Measurements from ENCODE around the gene BORCS6.
A peak's percentile ranks its signal among the peaks of the same experiment; 100 is the strongest.

The BORCS6 gene

GRCh38 chr17:8161289-8162232 lies 28.4 kb downstream of the BORCS6 start:
- no peaks in the 10 kb centered on the region for H4K20me1 ChIP-seq (ENCODE audit: insufficient read depth)
- H3K79me2 ChIP-seq (ENCODE audit: insufficient read depth, low read depth), result no peaks in the 10 kb centered on the region
- peak overlapping the region; percentile 29; the same call in 1 of the 2 replicates for H3K4me2 ChIP-seq
- H2AFZ ChIP-seq (ENCODE audit: low read depth), result no peak overlapping the region
- TF ChIP-seq, protein P1, sequence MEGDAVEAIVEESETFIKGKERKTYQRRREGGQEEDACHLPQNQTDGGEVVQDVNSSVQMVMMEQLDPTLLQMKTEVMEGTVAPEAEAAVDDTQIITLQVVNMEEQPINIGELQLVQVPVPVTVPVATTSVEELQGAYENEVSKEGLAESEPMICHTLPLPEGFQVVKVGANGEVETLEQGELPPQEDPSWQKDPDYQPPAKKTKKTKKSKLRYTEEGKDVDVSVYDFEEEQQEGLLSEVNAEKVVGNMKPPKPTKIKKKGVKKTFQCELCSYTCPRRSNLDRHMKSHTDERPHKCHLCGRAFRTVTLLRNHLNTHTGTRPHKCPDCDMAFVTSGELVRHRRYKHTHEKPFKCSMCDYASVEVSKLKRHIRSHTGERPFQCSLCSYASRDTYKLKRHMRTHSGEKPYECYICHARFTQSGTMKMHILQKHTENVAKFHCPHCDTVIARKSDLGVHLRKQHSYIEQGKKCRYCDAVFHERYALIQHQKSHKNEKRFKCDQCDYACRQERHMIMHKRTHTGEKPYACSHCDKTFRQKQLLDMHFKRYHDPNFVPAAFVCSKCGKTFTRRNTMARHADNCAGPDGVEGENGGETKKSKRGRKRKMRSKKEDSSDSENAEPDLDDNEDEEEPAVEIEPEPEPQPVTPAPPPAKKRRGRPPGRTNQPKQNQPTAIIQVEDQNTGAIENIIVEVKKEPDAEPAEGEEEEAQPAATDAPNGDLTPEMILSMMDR (conservative IDR thresholded peaks at IDR 0.05; ENCODE audit: low read depth, low read length), result no peak
- H3K27me3 ChIP-seq (ENCODE audit: insufficient read depth, low read depth), result no peaks in the 10 kb centered on the region
- peak overlapping the region; percentile 64; the same call in 1 of the 2 replicates for H3K9ac ChIP-seq
- no peak overlapping the region for H3K27ac ChIP-seq
- H3K4me3 ChIP-seq (IDR thresholded peaks at IDR 0.05; ENCODE audit: insufficient read depth, low read depth, low read length), result no peak overlapping the region
- no peaks in the 10 kb centered on the region for H3K4me1 ChIP-seq (ENCODE audit: low read depth, poor library complexity, severe bottlenecking)
- no peaks in the 10 kb centered on the region for H3K36me3 ChIP-seq (ENCODE audit: insufficient read depth)

- Histone ChIP-seq H3K9ac (no peak overlapping the region), H3K79me2 (ENCODE audit: insufficient read depth, low read depth) (no peaks in the 10 kb centered on the region), H3K27ac (no peak overlapping the region), H3K4me2 (no peak overlapping the region), H3K36me3 (ENCODE audit: insufficient read depth) (no peaks in the 10 kb centered on the region), H2AFZ (ENCODE audit: low read depth) (no peak overlapping the region), H3K4me3 (IDR thresholded peaks at IDR 0.05; ENCODE audit: insufficient read depth, low read depth, low read length) (no peak overlapping the region), H3K4me1 (ENCODE audit: low read depth, poor library complexity, severe bottlenecking) (no peaks in the 10 kb centered on the region), H3K27me3 (ENCODE audit: insufficient read depth, low read depth) (no peaks in the 10 kb centered on the region), H4K20me1 (ENCODE audit: insufficient read depth) (no peaks in the 10 kb centered on the region)
- TF ChIP-seq, protein P1 (conservative IDR thresholded peaks at IDR 0.05; ENCODE audit: low read depth, low read length), result no peak
Measured at GRCh38 chr17:8160741-8161221, 29.2 kb downstream of the BORCS6 start.

DNA sequence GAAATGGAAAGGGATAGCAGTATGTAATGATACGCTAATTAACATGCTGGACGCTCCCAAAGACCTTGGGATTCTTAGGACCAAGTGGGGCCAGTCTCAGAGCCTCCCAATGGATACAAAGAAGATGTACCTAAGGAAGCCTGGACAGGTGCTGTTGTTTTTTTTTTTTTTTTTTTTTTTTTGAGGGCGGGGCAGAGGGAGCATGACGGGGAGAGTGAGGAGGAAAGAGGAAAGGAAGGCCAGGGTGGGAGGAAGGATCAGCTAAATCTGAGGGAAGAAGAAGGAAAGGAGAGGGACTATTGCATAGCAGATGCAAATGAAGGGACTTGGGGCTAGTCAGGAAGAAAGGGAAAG lies 29.8 kb downstream of the BORCS6 start:
- Histone ChIP-seq H3K79me2 (ENCODE audit: insufficient read depth, low read depth) (no peaks in the 10 kb centered on the region), H3K36me3 (ENCODE audit: insufficient read depth) (no peaks in the 10 kb centered on the region), H2AFZ (ENCODE audit: low read depth) (no peak overlapping the region), H3K4me3 (IDR thresholded peaks at IDR 0.05; ENCODE audit: insufficient read depth, low read depth, low read length) (no peak overlapping the region), H3K4me2 (no peak overlapping the region), H3K9ac (no peak overlapping the region), H3K27ac (no peak overlapping the region), H3K4me1 (ENCODE audit: low read depth, poor library complexity, severe bottlenecking) (no peaks in the 10 kb centered on the region), H3K27me3 (ENCODE audit: insufficient read depth, low read depth) (no peaks in the 10 kb centered on the region), H4K20me1 (ENCODE audit: insufficient read depth) (no peaks in the 10 kb centered on the region)
- TF ChIP-seq, protein P1 (conservative IDR thresholded peaks at IDR 0.05; ENCODE audit: low read depth, low read length), result no peak

- Histone ChIP-seq H3K4me3 (IDR thresholded peaks at IDR 0.05; ENCODE audit: insufficient read depth, low read depth, low read length) (no peak overlapping the region), H3K27me3 (ENCODE audit: insufficient read depth, low read depth) (no peaks in the 10 kb centered on the region), H2AFZ (ENCODE audit: low read depth) (no peak overlapping the region), H4K20me1 (ENCODE audit: insufficient read depth) (no peaks in the 10 kb centered on the region), H3K4me1 (ENCODE audit: low read depth, poor library complexity, severe bottlenecking) (no peaks in the 10 kb centered on the region), H3K27ac (no peak overlapping the region), H3K9ac (no peak overlapping the region), H3K4me2 (no peak overlapping the region), H3K79me2 (ENCODE audit: insufficient read depth, low read depth) (no peaks in the 10 kb centered on the region), H3K36me3 (ENCODE audit: insufficient read depth) (no peaks in the 10 kb centered on the region)
- TF ChIP-seq, protein P1 (conservative IDR thresholded peaks at IDR 0.05; ENCODE audit: low read depth, low read length), result no peak
Measured at GRCh38 chr17:8159459-8160223, 30.3 kb downstream of the BORCS6 start.

All from KMS-11 (cell line).